Measurements from ENCODE around the gene SCTR.

DNA sequence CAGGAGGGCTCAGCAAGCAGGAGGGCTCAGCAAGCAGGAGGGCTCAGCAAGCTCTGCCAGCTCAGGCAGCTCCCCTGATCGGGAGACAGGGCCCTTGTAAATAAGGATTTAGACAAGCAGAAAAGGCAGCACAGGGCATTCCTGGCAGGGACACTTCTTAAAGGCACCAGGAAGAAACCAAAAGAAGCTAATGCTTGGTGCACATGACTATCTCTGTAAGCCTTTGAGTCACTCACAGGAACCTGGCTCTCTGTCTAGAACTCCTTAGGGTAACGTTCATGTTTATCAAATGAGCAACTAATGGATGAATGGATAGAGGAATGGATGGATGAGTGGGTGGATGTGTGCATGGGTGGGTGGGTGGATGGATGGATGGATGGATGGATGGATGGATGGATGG, 64.2 kb downstream of the SCTR start:
- no peak for TF ChIP-seq TAF1 (IDR thresholded peaks at IDR 0.05; ENCODE audit: low read depth, low read length)
- TF ChIP-seq POLR2AphosphoS5 (IDR thresholded peaks at IDR 0.05; ENCODE audit: low read depth, low read length): no peak
- TF ChIP-seq POLR2A (IDR thresholded peaks at IDR 0.05; ENCODE audit: low read depth, low read length): no peak
- TF ChIP-seq POU2F2 (IDR thresholded peaks at IDR 0.05; ENCODE audit: low read depth, low read length): no peak
- no peak for TF ChIP-seq SPI1 (IDR thresholded peaks at IDR 0.05; ENCODE audit: low read depth, low read length)
